Eye (tissue), 1 donor: Measurements from ENCODE around the gene PRPSAP2.
"Not testable (repeated sequence)": the region's sequence is repeated elsewhere in the genome, so short reads cannot be mapped to it uniquely, and the experiment has no call there.

ENCODE experiments used
- DNase-seq: peaks from one replicate; pipeline ENCODE4 v3.0.0-alpha.2; 2015

PRPSAP2 gene

DNA sequence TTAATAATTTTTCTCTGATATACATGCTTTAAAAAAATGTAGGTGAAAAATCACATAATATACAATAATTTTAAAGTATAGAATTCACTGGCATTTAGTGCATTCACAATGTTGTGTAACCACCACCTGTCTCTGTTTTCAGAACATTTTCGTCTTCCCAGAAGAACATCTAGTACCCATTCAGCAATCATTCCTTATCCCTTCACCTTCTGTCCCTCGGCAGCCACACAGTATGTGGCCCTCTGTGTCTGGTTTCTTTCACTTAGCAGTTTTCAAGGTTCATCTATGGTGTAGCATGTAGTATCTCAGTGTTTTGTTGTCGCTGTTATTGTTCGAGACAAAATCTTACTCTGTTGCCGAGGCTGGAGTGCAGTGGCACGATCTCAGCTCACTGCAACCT is 33.6 kb downstream of the PRPSAP2 start:
- no peak for DNase-seq

GRCh38 chr17:18896146-18896545 is 38.2 kb downstream of the PRPSAP2 start:
- DNase-seq, result no peak

DNA sequence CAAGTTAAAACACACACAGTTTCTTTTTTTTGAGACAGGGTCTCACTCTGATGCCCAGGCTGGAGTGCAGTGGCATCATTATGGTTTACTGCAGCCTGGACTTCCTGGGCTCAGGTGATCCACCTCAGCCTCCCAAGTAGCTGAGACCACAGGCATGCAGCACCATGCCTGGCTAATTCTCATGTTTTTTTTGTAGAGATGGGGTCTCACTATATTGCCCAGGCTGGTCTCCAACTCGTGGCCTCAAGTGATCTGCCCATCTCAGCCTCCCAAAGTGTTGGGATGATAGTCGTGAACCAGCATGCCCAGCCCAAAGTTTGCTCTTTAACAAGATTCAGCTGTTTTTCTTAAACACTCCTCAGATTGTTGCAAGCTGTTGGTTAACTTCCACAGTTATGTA is 39.0 kb downstream of the PRPSAP2 start:
- no peak for DNase-seq

DNA sequence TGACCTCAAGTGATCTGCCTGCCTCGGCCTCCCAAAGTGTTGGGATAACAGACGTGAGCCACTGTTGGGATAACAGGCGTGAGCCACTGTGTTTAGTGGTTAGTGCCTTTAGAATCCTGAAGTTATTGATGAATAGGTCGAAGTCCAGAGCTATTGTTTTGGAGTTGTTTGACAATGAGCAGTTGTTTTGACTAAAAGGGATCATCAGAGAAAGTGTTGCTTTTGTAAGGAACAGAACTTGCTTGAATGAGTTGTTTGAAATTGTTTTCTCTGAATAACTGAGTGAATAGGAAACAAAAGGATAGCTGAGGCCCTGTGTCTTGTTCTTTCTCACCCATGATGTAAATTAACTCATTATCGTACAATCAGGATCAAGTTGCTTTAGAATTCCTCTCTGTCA is 46.6 kb downstream of the PRPSAP2 start:
- DNase-seq, result no peak

DNA sequence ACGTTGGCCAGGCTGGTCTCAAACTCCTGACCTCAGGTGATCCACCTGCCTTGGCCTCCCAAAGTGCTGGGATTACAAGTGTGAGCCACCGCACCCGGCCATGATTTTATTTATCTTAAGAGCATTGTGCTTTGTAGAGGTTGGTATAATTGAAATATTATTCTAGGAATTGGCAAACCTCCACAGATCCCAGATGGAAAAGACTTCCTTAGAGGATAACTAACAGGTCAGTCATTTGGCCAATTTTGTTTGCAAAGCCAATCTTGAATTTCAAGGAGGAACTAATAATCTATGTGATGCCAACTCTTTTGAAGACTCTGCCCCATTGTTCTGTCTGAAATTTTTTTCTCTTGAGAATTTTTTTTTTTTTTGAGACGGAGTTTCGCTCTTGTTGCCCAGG is 47.3 kb downstream of the PRPSAP2 start:
- DNase-seq, result no peak

GRCh38 chr17:18910326-18910725 is 52.4 kb downstream of the PRPSAP2 start:
- DNase-seq, result no peak

GRCh38 chr17:18910881-18911280 is 53.0 kb downstream of the PRPSAP2 start:
- no peak for DNase-seq

DNA sequence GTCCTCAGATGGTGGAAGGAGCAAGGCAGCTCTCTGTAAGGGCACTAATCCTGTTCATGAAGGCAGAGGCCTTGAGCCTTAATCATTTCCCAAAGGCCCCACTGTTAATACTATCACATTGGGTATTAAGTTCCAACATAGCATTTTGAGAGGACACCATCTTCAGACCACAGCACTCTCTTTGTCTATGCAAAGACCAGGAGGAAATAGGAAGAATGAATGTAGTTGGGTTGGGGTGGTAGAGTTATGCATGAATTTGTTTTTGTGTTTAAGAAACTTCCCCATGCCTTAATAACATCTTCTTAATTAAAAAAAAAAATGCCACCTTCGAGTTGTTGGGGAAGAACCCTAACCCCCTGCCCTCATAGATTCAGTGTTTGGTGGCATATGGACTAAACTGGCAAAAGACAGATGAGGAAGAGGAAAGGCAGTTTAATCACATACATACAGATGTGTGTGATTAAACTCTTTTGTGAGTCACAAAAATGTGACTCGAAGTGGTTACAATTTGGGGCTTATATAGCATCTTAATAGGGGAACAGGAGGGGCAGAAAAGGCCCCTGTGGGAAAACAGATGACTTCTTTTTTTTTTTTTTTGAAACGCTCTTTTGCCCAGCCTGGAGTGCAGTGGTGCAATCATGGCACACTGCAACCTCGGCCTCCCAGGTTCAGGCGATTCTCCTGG is 59.0 kb downstream of the PRPSAP2 start:
- no peak for DNase-seq

DNA sequence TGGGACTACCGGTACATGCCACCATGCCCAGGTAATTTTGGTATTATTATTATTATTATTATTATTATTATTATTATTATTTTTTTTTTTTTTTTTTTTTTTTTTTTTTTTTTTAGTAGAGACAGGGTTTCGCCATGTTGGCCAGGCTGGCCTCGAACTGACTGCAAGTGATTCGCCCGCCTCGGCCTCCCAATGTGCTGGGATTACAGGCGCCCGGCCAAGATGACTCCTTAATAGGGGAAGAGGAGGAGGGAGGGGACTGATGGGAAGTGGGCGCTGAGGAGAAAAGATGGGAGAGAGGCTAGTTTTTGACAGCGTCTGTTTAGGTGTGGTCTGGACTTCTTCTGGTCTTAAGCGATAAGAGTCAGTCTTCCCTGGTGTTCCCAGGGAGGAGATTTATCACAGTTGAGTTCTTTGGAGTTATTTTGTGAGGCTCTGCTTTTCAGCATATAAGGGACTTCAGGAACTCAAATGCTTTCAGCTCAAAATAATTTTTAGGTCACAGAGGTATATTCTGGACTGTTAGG is 59.6 kb downstream of the PRPSAP2 start:
- no peak for DNase-seq

- no peak for DNase-seq
Observed at GRCh38 chr17:18919963-18920362, 62.0 kb downstream of the PRPSAP2 start.

GRCh38 chr17:18920911-18921441 is 63.0 kb downstream of the PRPSAP2 start:
- DNase-seq, result no peak

DNA sequence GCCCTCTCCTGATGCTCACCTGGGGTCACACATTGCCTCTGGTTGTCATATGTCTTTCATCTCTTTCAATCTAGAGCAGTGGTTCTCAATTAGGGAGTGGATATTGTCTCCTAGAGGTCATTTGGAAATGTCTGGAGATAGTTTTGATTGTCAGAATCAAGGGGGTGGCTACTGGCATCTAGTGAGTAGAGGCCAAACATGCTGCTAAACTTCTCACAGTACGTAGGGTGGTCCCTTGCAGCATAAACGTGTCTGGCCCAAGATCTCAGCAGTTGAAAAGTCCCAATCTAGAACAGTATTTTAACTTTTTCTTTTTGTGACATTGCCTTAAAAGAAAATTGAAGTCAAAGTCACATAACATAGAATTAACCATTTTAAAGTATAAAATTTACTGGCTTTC is 63.6 kb downstream of the PRPSAP2 start:
- no peak for DNase-seq

- DNase-seq, result no peak
Observed at GRCh38 chr17:18921912-18922451, 64.1 kb downstream of the PRPSAP2 start.

- not testable (repeated sequence) for DNase-seq
Observed at GRCh38 chr17:18922596-18922995, 64.7 kb downstream of the PRPSAP2 start.

DNA sequence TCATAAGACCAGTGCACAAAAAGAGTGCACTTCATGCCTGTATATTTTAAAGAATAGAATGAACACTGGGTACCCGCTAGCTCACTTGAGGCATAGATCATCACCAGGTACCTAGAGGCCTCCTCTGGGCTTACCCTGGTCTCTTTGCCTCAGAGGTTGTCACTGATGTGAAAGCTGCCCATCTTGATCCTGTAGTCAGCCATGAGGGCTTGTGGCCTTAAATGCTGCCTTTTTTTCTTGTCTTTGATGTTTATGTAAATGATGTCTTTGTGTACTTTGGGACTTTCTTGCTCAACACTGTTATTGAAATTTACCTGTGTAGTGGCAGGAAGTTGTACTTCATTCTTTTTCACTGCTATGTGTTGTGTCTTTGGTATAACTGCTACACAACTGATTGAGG is 67.3 kb downstream of the PRPSAP2 start:
- no peak for DNase-seq

DNA sequence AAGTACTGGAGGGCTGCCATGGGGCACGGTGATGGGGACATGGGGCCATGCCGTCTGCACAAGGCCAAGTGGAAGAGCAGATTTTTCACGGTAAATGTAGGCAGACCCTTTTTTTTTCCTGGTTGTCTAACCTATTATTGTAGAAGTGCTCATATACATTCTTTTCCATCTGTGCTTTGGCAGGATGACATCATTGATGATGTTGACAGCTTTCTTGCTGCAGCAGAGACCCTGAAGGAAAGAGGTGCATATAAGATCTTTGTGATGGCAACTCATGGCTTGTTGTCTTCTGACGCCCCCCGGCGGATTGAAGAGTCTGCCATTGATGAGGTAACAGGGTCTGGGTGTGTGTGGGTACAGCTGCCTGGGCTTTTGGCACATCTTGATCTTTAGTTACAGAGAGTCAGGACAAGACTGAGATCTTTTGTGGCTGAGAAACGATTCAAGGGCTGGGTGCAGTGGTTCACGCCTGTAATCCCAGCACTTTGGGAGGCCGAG is 70.7 kb downstream of the PRPSAP2 start:
- DNase-seq, result no peak

DNA sequence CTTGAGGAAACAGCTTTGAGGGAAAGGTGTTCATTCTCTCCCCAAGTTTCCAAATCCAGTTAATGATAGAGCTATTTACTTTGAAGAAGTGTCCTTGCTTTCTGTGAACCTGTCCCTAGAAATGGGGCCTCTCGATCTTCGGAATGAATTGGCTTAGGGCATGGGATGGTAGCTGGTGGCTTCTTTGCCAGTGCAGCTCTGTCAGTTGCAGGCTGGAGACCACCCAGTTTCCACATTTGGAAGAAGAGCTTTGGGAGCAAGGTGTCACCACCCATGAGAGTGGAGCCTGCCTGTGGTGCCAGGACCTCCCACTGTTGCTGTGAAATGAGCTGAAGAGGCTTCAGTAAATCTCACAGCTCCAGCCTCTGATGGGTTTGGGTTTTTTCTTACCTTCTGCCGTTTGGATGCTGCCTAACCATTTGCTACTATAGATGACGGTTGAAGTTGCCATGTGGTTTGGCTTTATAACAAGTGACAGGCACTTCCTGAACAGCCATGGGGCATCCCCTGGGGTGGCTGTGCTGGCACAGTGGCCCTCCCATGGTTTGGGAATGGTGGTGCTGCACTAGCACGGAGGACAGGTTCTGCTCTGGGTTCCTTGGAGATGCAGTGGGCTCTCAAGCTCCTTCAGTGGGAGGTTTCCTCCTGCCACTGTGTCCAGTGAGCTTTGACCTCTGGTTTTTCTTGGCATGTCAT is 74.6 kb downstream of the PRPSAP2 start:
- DNase-seq, result no peak

- DNase-seq, result no peak
Observed at GRCh38 chr17:18933102-18934058, 75.4 kb downstream of the PRPSAP2 start.

GRCh38 chr17:18937981-18938691 is 80.2 kb downstream of the PRPSAP2 start:
- DNase-seq, result no peak

DNA sequence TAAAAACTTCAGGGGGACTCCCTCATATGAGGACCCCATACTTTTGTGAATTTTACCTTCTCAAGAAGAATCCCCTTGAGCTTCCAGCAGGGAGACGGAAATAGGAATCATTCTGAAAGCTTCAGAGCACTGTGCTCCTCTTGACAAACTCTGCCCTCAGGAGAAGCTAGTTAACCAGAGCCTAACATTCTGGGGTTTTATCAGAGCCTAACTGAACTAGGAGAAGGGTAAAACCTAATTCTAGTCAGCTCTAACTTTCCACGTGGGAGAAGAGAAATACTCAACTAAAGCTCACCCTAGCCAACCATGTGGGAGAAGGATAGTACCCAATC is 80.7 kb downstream of the PRPSAP2 start:
- DNase-seq, result no peak

GRCh38 chr17:18944646-18945045 is 86.7 kb downstream of the PRPSAP2 start:
- no peak for DNase-seq

DNA sequence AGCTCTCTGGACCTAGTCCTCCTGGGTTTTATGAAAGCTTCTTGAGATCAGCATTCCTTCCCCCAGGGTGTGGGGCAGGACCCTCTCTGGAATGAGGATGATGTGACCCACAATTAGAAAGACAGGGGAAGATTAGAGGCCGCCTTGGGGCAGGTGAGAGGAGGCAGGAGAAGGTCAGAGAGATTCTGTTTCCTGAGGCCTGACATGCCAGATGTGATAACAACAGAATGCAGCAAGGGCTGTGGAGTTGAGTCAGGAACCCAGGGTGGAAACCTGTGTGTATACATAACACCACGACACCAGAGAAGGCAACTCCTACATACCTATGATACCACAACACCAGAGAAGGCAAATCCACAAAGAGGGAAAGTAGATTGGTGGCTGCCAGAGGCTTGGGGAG is 88.6 kb downstream of the PRPSAP2 start:
- DNase-seq, result no peak
